GM13976 (cell line): ENCODE measurements around the gene SLC38A1.

Experiments
- DNase-seq: peaks from one replicate; pipeline ENCODE4 v3.0.0; 2012; ENCODE audit warnings: low spot score
- CTCF ChIP-seq: IDR thresholded peaks from 2 replicates; pipeline ENCODE4 v1.5.1; 2012; ENCODE audit warnings: borderline replicate concordance, mild to moderate bottlenecking; ENCODE audit not compliant: insufficient read depth; ENCODE audit errors: extremely low read depth, missing control alignments, control extremely low read depth
- in situ Hi-C: fragments of 300-500 bp; cut with MboI; formaldehyde crosslinking; loops from one replicate; pipeline ENCODE4 v1.12.0; 2022; ENCODE audit warnings: low sequenced_read_pairs, mixed read lengths, inconsistent platforms; ENCODE audit not compliant: unreplicated experiment

The SLC38A1 gene

DNA sequence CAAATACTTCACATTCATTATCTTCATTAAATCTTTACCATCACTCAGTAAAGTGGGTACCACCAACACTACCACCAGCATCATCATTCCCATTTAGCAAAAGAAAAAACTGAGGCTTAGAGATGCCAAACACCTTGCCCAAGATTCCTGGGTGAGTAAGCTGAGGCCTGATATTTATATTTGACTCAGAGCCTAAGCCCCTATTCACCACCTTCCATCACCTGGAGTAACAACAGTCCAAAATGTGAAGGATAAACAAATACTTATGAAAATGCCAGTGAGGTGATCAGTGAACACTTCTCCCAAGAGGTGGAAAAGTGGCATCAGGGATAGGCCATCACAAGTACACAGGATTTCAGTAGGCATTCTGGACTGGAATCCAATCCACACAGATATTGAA, 3.7 kb downstream of the SLC38A1 start:
- no peak for TF ChIP-seq CTCF
- in situ Hi-C loops: loop anchor here (10.0 to 25.0 kb wide), 2 partner anchors 50 to 528 kb away; partner anchors contain the start of gene ARID2
- no peak for DNase-seq

DNA sequence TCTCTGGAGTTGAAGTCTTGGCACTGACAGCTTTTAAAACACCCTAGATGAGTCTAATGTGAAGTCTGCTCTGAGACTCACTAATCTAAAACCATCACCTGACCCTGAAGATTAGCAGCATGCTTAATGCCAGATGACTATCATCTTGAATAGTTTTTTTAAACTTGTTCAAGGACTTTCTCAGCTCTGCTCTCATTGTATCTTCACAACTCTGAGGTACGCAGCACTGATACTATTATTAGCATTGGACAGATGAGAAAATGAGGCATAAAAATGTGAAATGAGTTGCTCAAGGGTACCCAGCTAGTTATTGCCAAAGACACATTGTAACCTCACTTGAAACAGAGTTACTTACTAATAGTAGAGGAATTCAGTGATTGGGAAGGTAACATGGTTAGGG, 4.8 kb downstream of the SLC38A1 start:
- TF ChIP-seq CTCF: no peak
- in situ Hi-C loops: loop anchor here (10.0 to 25.0 kb wide), 2 partner anchors 49 to 527 kb away; partner anchors contain the start of gene ARID2

GRCh38 chr12:46263140-46264016, 5.5 kb downstream of the SLC38A1 start:
- TF ChIP-seq CTCF: no peak
- no peak for DNase-seq
- in situ Hi-C loops: loop anchor here (10.0 to 25.0 kb wide), 2 partner anchors 49 to 526 kb away; partner anchors contain the start of gene ARID2

More for the DNA sequence above, 4.8 kb downstream of the SLC38A1 start:
- no peak for DNase-seq

- no peak for TF ChIP-seq CTCF
- in situ Hi-C loops: loop anchor here (10.0 to 25.0 kb wide), 2 partner anchors 47 to 524 kb away; partner anchors contain the start of gene ARID2
- no peak for DNase-seq
These were observed 7.2 kb downstream of the SLC38A1 start for GRCh38 chr12:46261646-46262045.

- TF ChIP-seq CTCF: no peak
- in situ Hi-C loops: loop anchor here (10.0 to 25.0 kb wide), 2 partner anchors 46 to 524 kb away; partner anchors contain the start of gene ARID2
- DNase-seq: no peak
These were observed 7.8 kb downstream of the SLC38A1 start for GRCh38 chr12:46260913-46261476.

GRCh38 chr12:46260124-46260912, 8.5 kb downstream of the SLC38A1 start:
- in situ Hi-C loops: loop anchor here (10.0 to 25.0 kb wide), 2 partner anchors 46 to 523 kb away; partner anchors contain the start of gene ARID2
- TF ChIP-seq CTCF: no peak
- no peak for DNase-seq
